ENCODE data around the gene CDCA8.

The CDCA8 gene

DNA sequence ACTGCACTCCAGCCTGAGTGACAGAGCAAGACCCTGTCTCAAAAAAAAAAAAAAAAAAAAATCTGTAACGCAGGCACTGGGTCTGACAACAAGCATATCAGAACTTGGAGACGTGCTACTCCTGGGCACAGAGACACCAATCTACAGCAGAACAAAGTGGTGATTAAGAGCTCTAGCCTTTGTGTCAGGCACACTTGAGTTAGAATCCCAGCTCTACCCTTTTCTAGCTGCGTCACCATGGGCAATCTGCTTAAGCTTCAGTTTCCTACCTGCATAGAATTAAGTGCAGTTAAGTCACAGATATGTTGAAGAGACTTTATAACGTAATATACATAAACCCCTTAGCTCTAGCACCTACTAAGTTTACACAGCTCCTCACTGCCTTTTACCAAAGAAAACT, 3.4 kb upstream of the CDCA8 start:
- Histone ChIP-seq H3K27me3 (ENCODE audit: insufficient read depth, poor library complexity, severe bottlenecking) (no peaks in the 10 kb centered on the region), H3K27ac (replicated peaks) (peak overlapping the region; percentile 65), H3K4me3 (replicated peaks; ENCODE audit: insufficient read depth, low read length) (peak overlapping the region; percentile 50)
- no peak for TF ChIP-seq SPI1 (IDR thresholded peaks at IDR 0.05; ENCODE audit: borderline replicate concordance, low read depth)
- TF ChIP-seq, protein P1, sequence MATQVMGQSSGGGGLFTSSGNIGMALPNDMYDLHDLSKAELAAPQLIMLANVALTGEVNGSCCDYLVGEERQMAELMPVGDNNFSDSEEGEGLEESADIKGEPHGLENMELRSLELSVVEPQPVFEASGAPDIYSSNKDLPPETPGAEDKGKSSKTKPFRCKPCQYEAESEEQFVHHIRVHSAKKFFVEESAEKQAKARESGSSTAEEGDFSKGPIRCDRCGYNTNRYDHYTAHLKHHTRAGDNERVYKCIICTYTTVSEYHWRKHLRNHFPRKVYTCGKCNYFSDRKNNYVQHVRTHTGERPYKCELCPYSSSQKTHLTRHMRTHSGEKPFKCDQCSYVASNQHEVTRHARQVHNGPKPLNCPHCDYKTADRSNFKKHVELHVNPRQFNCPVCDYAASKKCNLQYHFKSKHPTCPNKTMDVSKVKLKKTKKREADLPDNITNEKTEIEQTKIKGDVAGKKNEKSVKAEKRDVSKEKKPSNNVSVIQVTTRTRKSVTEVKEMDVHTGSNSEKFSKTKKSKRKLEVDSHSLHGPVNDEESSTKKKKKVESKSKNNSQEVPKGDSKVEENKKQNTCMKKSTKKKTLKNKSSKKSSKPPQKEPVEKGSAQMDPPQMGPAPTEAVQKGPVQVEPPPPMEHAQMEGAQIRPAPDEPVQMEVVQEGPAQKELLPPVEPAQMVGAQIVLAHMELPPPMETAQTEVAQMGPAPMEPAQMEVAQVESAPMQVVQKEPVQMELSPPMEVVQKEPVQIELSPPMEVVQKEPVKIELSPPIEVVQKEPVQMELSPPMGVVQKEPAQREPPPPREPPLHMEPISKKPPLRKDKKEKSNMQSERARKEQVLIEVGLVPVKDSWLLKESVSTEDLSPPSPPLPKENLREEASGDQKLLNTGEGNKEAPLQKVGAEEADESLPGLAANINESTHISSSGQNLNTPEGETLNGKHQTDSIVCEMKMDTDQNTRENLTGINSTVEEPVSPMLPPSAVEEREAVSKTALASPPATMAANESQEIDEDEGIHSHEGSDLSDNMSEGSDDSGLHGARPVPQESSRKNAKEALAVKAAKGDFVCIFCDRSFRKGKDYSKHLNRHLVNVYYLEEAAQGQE (IDR thresholded peaks at IDR 0.05; ENCODE audit: insufficient replicate concordance, low read depth): no peak
- TF ChIP-seq, protein P2, sequence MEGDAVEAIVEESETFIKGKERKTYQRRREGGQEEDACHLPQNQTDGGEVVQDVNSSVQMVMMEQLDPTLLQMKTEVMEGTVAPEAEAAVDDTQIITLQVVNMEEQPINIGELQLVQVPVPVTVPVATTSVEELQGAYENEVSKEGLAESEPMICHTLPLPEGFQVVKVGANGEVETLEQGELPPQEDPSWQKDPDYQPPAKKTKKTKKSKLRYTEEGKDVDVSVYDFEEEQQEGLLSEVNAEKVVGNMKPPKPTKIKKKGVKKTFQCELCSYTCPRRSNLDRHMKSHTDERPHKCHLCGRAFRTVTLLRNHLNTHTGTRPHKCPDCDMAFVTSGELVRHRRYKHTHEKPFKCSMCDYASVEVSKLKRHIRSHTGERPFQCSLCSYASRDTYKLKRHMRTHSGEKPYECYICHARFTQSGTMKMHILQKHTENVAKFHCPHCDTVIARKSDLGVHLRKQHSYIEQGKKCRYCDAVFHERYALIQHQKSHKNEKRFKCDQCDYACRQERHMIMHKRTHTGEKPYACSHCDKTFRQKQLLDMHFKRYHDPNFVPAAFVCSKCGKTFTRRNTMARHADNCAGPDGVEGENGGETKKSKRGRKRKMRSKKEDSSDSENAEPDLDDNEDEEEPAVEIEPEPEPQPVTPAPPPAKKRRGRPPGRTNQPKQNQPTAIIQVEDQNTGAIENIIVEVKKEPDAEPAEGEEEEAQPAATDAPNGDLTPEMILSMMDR (IDR thresholded peaks at IDR 0.05; ENCODE audit: insufficient read depth, low read length): no peak
- no peak for DNase-seq (ENCODE audit: low read depth in 1 of 2, low spot score in 1 of 2)

DNA sequence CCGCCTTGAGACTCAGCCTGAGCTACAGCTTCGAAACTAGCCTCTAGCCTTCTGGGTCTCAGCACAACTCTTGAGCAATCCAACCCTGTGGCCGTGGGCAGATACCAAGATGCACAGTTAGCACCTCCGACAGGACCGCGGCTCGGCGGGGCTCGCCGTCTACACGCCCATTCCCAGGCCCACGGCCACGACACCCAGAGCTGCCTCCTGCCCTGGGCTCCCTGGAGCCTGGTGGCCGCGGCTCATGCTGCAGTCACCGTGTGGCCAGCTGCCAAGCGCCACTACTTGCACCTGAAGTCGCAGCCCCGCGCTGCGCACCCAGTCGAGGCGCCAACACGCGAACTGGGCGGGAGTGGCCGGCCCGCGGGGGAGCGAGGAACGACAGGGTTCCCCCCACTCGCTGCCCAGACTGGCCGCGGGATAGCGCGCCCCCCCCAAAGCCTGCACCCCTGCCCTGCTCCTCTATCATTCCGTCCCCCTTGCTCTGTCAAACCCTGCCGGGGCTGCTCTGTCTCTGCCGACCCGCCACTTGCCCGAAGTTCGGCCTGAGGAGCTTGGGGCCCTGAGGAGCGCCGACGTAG, 729 bp upstream of the CDCA8 start:
- H3K27me3 ChIP-seq (ENCODE audit: insufficient read depth, poor library complexity, severe bottlenecking): no peaks in the 10 kb centered on the region
- peak overlapping the region; percentile 98 for H3K4me3 ChIP-seq (replicated peaks; ENCODE audit: insufficient read depth, low read length)
- TF ChIP-seq POLR2AphosphoS5 (IDR thresholded peaks at IDR 0.05; ENCODE audit: low read depth) (no peak; the same call in 1 of the 2 replicates), SPI1 (IDR thresholded peaks at IDR 0.05; ENCODE audit: borderline replicate concordance, low read depth) (no peak), GABPA (IDR thresholded peaks at IDR 0.05; ENCODE audit: low read depth) (no peak)
- TF ChIP-seq, protein P2 (IDR thresholded peaks at IDR 0.05; ENCODE audit: insufficient read depth, low read length): no peak
- TF ChIP-seq, protein P1 (IDR thresholded peaks at IDR 0.05; ENCODE audit: insufficient replicate concordance, low read depth): no peak
- peak; percentile 46 to 48 for DNase-seq (ENCODE audit: low read depth in 1 of 2, low spot score in 1 of 2)
- peak overlapping the region; percentile 80 for H3K27ac ChIP-seq (replicated peaks)

DNA sequence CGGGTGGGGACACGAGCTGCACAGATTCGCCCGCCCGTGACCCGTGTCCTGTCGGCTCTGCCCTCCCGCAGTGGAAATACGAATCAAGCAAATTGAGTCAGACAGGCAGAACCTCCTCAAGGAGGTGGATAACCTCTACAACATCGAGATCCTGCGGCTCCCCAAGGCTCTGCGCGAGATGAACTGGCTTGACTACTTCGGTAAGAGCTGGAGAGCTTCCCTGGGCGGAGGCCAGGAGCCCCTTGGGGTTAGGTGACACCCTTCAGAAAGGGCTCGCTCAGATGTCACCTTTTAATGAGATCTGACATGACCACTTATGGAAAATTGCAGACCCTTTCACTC, 489 bp downstream of the CDCA8 start:
- TF ChIP-seq POLR2AphosphoS5 (IDR thresholded peaks at IDR 0.05; ENCODE audit: low read depth): no peak
- no peak for TF ChIP-seq SPI1 (IDR thresholded peaks at IDR 0.05; ENCODE audit: borderline replicate concordance, low read depth)
- TF ChIP-seq, protein P2 (IDR thresholded peaks at IDR 0.05; ENCODE audit: insufficient read depth, low read length): no peak
- no peak for TF ChIP-seq GABPA (IDR thresholded peaks at IDR 0.05; ENCODE audit: low read depth)
- TF ChIP-seq, protein P1 (IDR thresholded peaks at IDR 0.05; ENCODE audit: insufficient replicate concordance, low read depth): no peak
- no peak for DNase-seq (ENCODE audit: low read depth in 1 of 2, low spot score in 1 of 2)
- peak overlapping the region; percentile 98 for H3K4me3 ChIP-seq (replicated peaks; ENCODE audit: insufficient read depth, low read length)
- H3K27ac ChIP-seq (replicated peaks): peak overlapping the region; percentile 87
- no peaks in the 10 kb centered on the region for H3K27me3 ChIP-seq (ENCODE audit: insufficient read depth, poor library complexity, severe bottlenecking)

Data from HL-60 (cell line).